Measurements from ENCODE around the gene TFF1.

DNA sequence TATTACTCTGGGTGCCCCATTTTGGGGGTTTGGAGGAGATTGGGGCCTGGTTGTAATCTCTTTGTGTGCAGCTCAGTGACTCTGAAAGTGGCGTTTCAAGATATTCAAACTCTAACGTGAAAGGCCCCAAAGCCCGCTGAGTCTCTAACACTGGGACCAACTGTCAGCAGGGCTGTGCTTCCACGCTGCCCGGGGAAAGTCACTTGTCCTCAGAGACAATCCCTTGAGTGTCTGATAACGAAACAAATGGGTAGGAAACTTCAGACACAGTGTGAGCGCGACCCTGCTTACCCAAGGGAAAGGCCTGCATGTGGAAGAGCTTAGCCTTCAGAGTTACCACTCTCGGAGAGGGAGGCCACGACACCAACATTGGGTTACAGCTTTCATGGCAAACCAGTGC is 38.2 kb upstream of the TFF1 start:
- TF ChIP-seq RAD21 (conservative IDR thresholded peaks at IDR 0.05) (no peak), EZH2 (IDR thresholded peaks at IDR 0.05; ENCODE audit: borderline replicate concordance, insufficient read depth, low read length, poor library complexity, severe bottlenecking) (no peak), REST (IDR thresholded peaks at IDR 0.05; ENCODE audit: borderline replicate concordance) (no peak)
- TF ChIP-seq, protein P1, sequence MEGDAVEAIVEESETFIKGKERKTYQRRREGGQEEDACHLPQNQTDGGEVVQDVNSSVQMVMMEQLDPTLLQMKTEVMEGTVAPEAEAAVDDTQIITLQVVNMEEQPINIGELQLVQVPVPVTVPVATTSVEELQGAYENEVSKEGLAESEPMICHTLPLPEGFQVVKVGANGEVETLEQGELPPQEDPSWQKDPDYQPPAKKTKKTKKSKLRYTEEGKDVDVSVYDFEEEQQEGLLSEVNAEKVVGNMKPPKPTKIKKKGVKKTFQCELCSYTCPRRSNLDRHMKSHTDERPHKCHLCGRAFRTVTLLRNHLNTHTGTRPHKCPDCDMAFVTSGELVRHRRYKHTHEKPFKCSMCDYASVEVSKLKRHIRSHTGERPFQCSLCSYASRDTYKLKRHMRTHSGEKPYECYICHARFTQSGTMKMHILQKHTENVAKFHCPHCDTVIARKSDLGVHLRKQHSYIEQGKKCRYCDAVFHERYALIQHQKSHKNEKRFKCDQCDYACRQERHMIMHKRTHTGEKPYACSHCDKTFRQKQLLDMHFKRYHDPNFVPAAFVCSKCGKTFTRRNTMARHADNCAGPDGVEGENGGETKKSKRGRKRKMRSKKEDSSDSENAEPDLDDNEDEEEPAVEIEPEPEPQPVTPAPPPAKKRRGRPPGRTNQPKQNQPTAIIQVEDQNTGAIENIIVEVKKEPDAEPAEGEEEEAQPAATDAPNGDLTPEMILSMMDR (IDR thresholded peaks at IDR 0.05; ENCODE audit: poor library complexity, severe bottlenecking): no peak

Measured in neural cell (in vitro differentiated cells).